Activated T-cell treated with anti-CD3 and anti-CD28 coated beads, Interleukin-2, amount 50 U/mL, for 4 hours (primary cell): Measurements from ENCODE around the gene ADAT1. TPM values are rescaled to one million over a fixed set of nuclear protein-coding genes. Genes with fewer than 3 reads are reported as not detected.

Experiments
- ATAC-seq, 2 donors: fragments of 200-7000 bp; cut with Tn5 transposase; one replicate each; pipeline ENCODE4 v1.10.0; 2021
- DNase-seq: peaks from one replicate; pipeline ENCODE4 v3.0.0-alpha.2; 2020
- H3K27me3 Mint-ChIP-seq: one replicate; pipeline ENCODE4 v1.8.0; 2021; ENCODE audit warnings: low read depth, mixed read lengths
- H3K36me3 Mint-ChIP-seq: one replicate; pipeline ENCODE4 v1.8.0; 2022; ENCODE audit warnings: mixed read lengths; ENCODE audit not compliant: insufficient read depth
- H3K4me1 Mint-ChIP-seq: one replicate; pipeline ENCODE4 v1.8.0; 2021; ENCODE audit warnings: low read depth, mixed read lengths
- H3K4me3 Mint-ChIP-seq: one replicate; pipeline ENCODE4 v1.8.0; 2021; ENCODE audit warnings: mild to moderate bottlenecking, moderate library complexity, mixed read lengths
- H3K9me3 Mint-ChIP-seq: one replicate; pipeline ENCODE4 v1.8.0; 2021; ENCODE audit warnings: mixed read lengths
- total RNA-seq, 3 donors: library from RNA; stranded (reverse); gene quantifications; one replicate each; pipeline ENCODE4 v1.2.1, GENCODE V29; 2021

The ADAT1 gene
- 10 to 100 TPM; 39.1 to 47.1 (median 40.1) TPM for total RNA-seq

- Mint-ChIP-seq H3K4me1 (peaks cover 52% of the 10 kb centered on the region), H3K27me3 (no peaks in the 10 kb centered on the region), H3K36me3 (peaks cover 48% of the 10 kb centered on the region), H3K9me3 (no peaks in the 10 kb centered on the region), H3K4me3 (peak within 1 kb of the TSS; percentile 94)
- DNase-seq (peak; percentile 96), ATAC-seq (peak; percentile 92 to 94)
Measured at GRCh38 chr16:75622761-75623605, at the start of gene ADAT1. Gene ADAT1, minus strand, starts transcription at chr16:75623281. Its CDS starts 2,482 bp downstream, at chr16:75620799.

GRCh38 chr16:75667503-75667902 lies 44.4 kb upstream of the ADAT1 start:
- ATAC-seq (no peak), DNase-seq (no peak)
- H3K4me3 Mint-ChIP-seq, result no peak overlapping the region
- H3K27me3 Mint-ChIP-seq, result no peaks in the 10 kb centered on the region
- H3K9me3 Mint-ChIP-seq, result no peaks in the 10 kb centered on the region
- H3K36me3 Mint-ChIP-seq, result peaks cover 3% of the 10 kb centered on the region
- no peaks in the 10 kb centered on the region for H3K4me1 Mint-ChIP-seq

GRCh38 chr16:75660726-75661302 lies 37.7 kb upstream of the ADAT1 start:
- no peaks in the 10 kb centered on the region for H3K9me3 Mint-ChIP-seq
- no peak overlapping the region for H3K4me3 Mint-ChIP-seq
- DNase-seq (no peak), ATAC-seq (no peak)
- H3K4me1 Mint-ChIP-seq, result peaks cover 8% of the 10 kb centered on the region
- H3K27me3 Mint-ChIP-seq, result no peaks in the 10 kb centered on the region
- peaks cover 20% of the 10 kb centered on the region for H3K36me3 Mint-ChIP-seq

GRCh38 chr16:75660321-75660720 lies 37.2 kb upstream of the ADAT1 start:
- peaks cover 8% of the 10 kb centered on the region for H3K4me1 Mint-ChIP-seq

GRCh38 chr16:75658175-75658574 lies 35.1 kb upstream of the ADAT1 start:
- Mint-ChIP-seq H3K4me3 (no peak overlapping the region), H3K36me3 (peaks cover 36% of the 10 kb centered on the region), H3K4me1 (peaks cover 21% of the 10 kb centered on the region), H3K9me3 (no peaks in the 10 kb centered on the region), H3K27me3 (no peaks in the 10 kb centered on the region)
- DNase-seq (no peak), ATAC-seq (no peak)

More at GRCh38 chr16:75660321-75660720, 37.2 kb upstream of the ADAT1 start:
- ATAC-seq (no peak), DNase-seq (no peak)
- no peaks in the 10 kb centered on the region for H3K27me3 Mint-ChIP-seq
- no peak overlapping the region for H3K4me3 Mint-ChIP-seq
- peaks cover 23% of the 10 kb centered on the region for H3K36me3 Mint-ChIP-seq
- no peaks in the 10 kb centered on the region for H3K9me3 Mint-ChIP-seq

- Mint-ChIP-seq H3K36me3 (peaks cover 50% of the 10 kb centered on the region), H3K4me1 (peaks cover 49% of the 10 kb centered on the region), H3K27me3 (no peaks in the 10 kb centered on the region), H3K4me3 (peak overlapping the region; percentile 63), H3K9me3 (no peaks in the 10 kb centered on the region)
- DNase-seq (no peak), ATAC-seq (no peak)
Measured at GRCh38 chr16:75653922-75654321, 30.8 kb upstream of the ADAT1 start.

- ATAC-seq (peak; percentile 47 to 48), DNase-seq (peak; percentile 79)
- Mint-ChIP-seq H3K27me3 (no peaks in the 10 kb centered on the region), H3K4me3 (peak overlapping the region; percentile 99), H3K4me1 (peaks cover 58% of the 10 kb centered on the region), H3K9me3 (no peaks in the 10 kb centered on the region), H3K36me3 (peaks cover 27% of the 10 kb centered on the region)
Measured at GRCh38 chr16:75648265-75649076, 25.4 kb upstream of the ADAT1 start.

- Mint-ChIP-seq H3K36me3 (peaks cover 29% of the 10 kb centered on the region), H3K4me3 (peak within 1 kb of the TSS; percentile 99), H3K9me3 (no peaks in the 10 kb centered on the region), H3K27me3 (no peaks in the 10 kb centered on the region), H3K4me1 (peaks cover 56% of the 10 kb centered on the region)
- ATAC-seq (peak; percentile 86 to 89), DNase-seq (peak; percentile 91)
Measured at GRCh38 chr16:75647492-75648264, 24.6 kb upstream of the ADAT1 start, which contains the start of the genes KARS1 and TERF2IP. Gene KARS1, minus strand, starts transcription at chr16:75647665. Its CDS starts 26 bp downstream, at chr16:75647639. Gene TERF2IP, plus strand, starts transcription at chr16:75647773. Its CDS starts 110 bp downstream, at chr16:75647883.

GRCh38 chr16:75647112-75647491 lies 24.0 kb upstream of the ADAT1 start:
- DNase-seq (no peak), ATAC-seq (peak; percentile 15 to 16)
- Mint-ChIP-seq H3K9me3 (no peaks in the 10 kb centered on the region), H3K4me1 (peaks cover 57% of the 10 kb centered on the region), H3K36me3 (peaks cover 33% of the 10 kb centered on the region), H3K4me3 (peak overlapping the region; percentile 99), H3K27me3 (no peaks in the 10 kb centered on the region)

GRCh38 chr16:75644240-75645012 lies 21.3 kb upstream of the ADAT1 start:
- Mint-ChIP-seq H3K36me3 (peaks cover 43% of the 10 kb centered on the region), H3K27me3 (no peaks in the 10 kb centered on the region), H3K4me3 (peak overlapping the region; percentile 99), H3K9me3 (no peaks in the 10 kb centered on the region), H3K4me1 (peaks cover 42% of the 10 kb centered on the region)
- ATAC-seq, result no peak
- no peak for DNase-seq

GRCh38 chr16:75640598-75640997 lies 17.5 kb upstream of the ADAT1 start:
- H3K27me3 Mint-ChIP-seq, result no peaks in the 10 kb centered on the region
- DNase-seq (no peak), ATAC-seq (no peak)
- H3K9me3 Mint-ChIP-seq, result no peaks in the 10 kb centered on the region
- H3K4me3 Mint-ChIP-seq, result no peak overlapping the region
- peaks cover 63% of the 10 kb centered on the region for H3K36me3 Mint-ChIP-seq
- H3K4me1 Mint-ChIP-seq, result peaks cover 40% of the 10 kb centered on the region

GRCh38 chr16:75635036-75635435 lies 12.0 kb upstream of the ADAT1 start:
- H3K36me3 Mint-ChIP-seq, result peaks cover 66% of the 10 kb centered on the region
- no peak overlapping the region for H3K4me3 Mint-ChIP-seq
- ATAC-seq (no peak), DNase-seq (no peak)
- no peaks in the 10 kb centered on the region for H3K27me3 Mint-ChIP-seq
- H3K9me3 Mint-ChIP-seq, result no peaks in the 10 kb centered on the region
- peaks cover 7% of the 10 kb centered on the region for H3K4me1 Mint-ChIP-seq

- no peak for DNase-seq
- H3K9me3 Mint-ChIP-seq, result no peaks in the 10 kb centered on the region
- no peak overlapping the region for H3K4me3 Mint-ChIP-seq
- peaks cover 73% of the 10 kb centered on the region for H3K36me3 Mint-ChIP-seq
- ATAC-seq, result no peak
- H3K4me1 Mint-ChIP-seq, result peaks cover 19% of the 10 kb centered on the region
- H3K27me3 Mint-ChIP-seq, result no peaks in the 10 kb centered on the region
Measured at GRCh38 chr16:75632857-75633256, 9.8 kb upstream of the ADAT1 start.
